Liver (tissue), 9 donors: ENCODE data around the gene INSR. TPM values are rescaled to one million over a fixed set of nuclear protein-coding genes. Genes with fewer than 3 reads are reported as not detected.

Experiments used
- DNase-seq: peaks from one replicate; pipeline ENCODE4 v3.0.0-alpha.2; 2017; ENCODE audit warnings: low spot score
- H3K27ac ChIP-seq, 2 donors: one replicate each; pipeline ENCODE4 v1.7.0; 2013; ENCODE audit warnings: inconsistent platforms in 2 of 2, low read length in 2 of 2, control low read depth in 1 of 2, low read depth in 1 of 2, mild to moderate bottlenecking in 1 of 2
- H3K27me3 ChIP-seq, 4 donors: one replicate each; pipeline versions ENCODE4 v1.6.1 to v1.7.0; 2013; ENCODE audit warnings: low read length in 3 of 4, inconsistent platforms in 1 of 4, mild to moderate bottlenecking in 1 of 4, moderate library complexity in 1 of 4; ENCODE audit not compliant: control insufficient read depth in 4 of 4, insufficient read depth in 4 of 4
- H3K36me3 ChIP-seq, 4 donors: one replicate each; pipeline versions ENCODE4 v1.6.1 to v1.7.0; 2013; ENCODE audit warnings: low read length in 3 of 4, mild to moderate bottlenecking in 3 of 4, low read depth in 1 of 4, moderate library complexity in 1 of 4; ENCODE audit not compliant: control insufficient read depth in 4 of 4, insufficient read depth in 3 of 4
- H3K4me1 ChIP-seq, 4 donors: one replicate each; pipeline versions ENCODE4 v1.6.1 to v1.7.0; 2013; ENCODE audit warnings: low read length in 3 of 4, mild to moderate bottlenecking in 3 of 4, moderate library complexity in 1 of 4; ENCODE audit not compliant: control insufficient read depth in 4 of 4, insufficient read depth in 4 of 4
- H3K4me3 ChIP-seq, 3 donors: one replicate each; pipeline versions ENCODE4 v1.6.1 to v1.7.0; 2013; ENCODE audit warnings: low read length in 3 of 3, control low read depth in 1 of 3, low read depth in 1 of 3, mild to moderate bottlenecking in 1 of 3
- H3K9ac ChIP-seq, 2 donors: one replicate each; pipeline ENCODE4 v1.7.0; 2013; ENCODE audit warnings: low read length in 2 of 2, mild to moderate bottlenecking in 2 of 2, moderate library complexity in 2 of 2, control low read depth in 1 of 2, low read depth in 1 of 2
- H3K9me3 ChIP-seq, 4 donors: one replicate each; pipeline versions ENCODE4 v1.6.1 to v1.7.0; 2013; ENCODE audit warnings: low read length in 3 of 4; ENCODE audit not compliant: control insufficient read depth in 4 of 4
- EGR1 ChIP-seq, 2 donors: IDR thresholded peaks; 2 replicates each; pipeline ENCODE4 v1.6.1; 2016 to 2018; ENCODE audit warnings: antibody characterized with exemption in 2 of 2, low read depth in 2 of 2
- FOXA1 ChIP-seq: IDR thresholded peaks from 2 replicates; pipeline ENCODE4 v1.6.1; 2016; ENCODE audit warnings: antibody characterized with exemption
- FOXA2 ChIP-seq: IDR thresholded peaks from 2 replicates; pipeline ENCODE4 v1.6.1; 2016; ENCODE audit warnings: antibody characterized with exemption
- GABPA ChIP-seq, 2 donors: IDR thresholded peaks in 1 of 2; conservative IDR thresholded peaks in 1 of 2; 2 replicates each; pipeline ENCODE4 v1.6.1; 2016; ENCODE audit warnings: antibody characterized with exemption in 2 of 2, mild to moderate bottlenecking in 1 of 2, moderate library complexity in 1 of 2
- HNF4A ChIP-seq, 2 donors: conservative IDR thresholded peaks; 2 replicates each; pipeline ENCODE4 v1.6.1; 2016; ENCODE audit warnings: antibody characterized with exemption in 2 of 2, mild to moderate bottlenecking in 2 of 2
- HNF4G ChIP-seq: IDR thresholded peaks from 2 replicates; pipeline ENCODE4 v1.6.1; 2016; ENCODE audit warnings: antibody characterized with exemption
- JUND ChIP-seq, 2 donors: IDR thresholded peaks; 2 replicates each; pipeline ENCODE4 v1.6.1; 2016; ENCODE audit warnings: antibody characterized with exemption in 2 of 2
- MAX ChIP-seq: IDR thresholded peaks from 2 replicates; pipeline ENCODE4 v1.6.1; 2016; ENCODE audit warnings: antibody characterized with exemption
- NR2F2 ChIP-seq: IDR thresholded peaks from 2 replicates; pipeline ENCODE4 v1.6.1; 2016; ENCODE audit warnings: antibody characterized with exemption
- RAD21 ChIP-seq, 2 donors: IDR thresholded peaks; 2 replicates each; pipeline ENCODE4 v1.6.1; 2016; ENCODE audit warnings: antibody characterized with exemption in 2 of 2, mild to moderate bottlenecking in 2 of 2
- REST ChIP-seq: IDR thresholded peaks from 2 replicates; pipeline ENCODE4 v1.6.1; 2016; ENCODE audit warnings: antibody characterized with exemption, mild to moderate bottlenecking
- RXRA ChIP-seq, 2 donors: IDR thresholded peaks; 2 replicates each; pipeline ENCODE4 v1.6.1; 2017 to 2018; ENCODE audit warnings: antibody characterized with exemption in 2 of 2, mild to moderate bottlenecking in 1 of 2
- SP1 ChIP-seq: IDR thresholded peaks from 2 replicates; pipeline ENCODE4 v1.6.1; 2018; ENCODE audit warnings: antibody characterized with exemption, mild to moderate bottlenecking
- TAF1 ChIP-seq: conservative IDR thresholded peaks from 2 replicates; pipeline ENCODE4 v1.6.1; 2016; ENCODE audit warnings: antibody characterized with exemption, mild to moderate bottlenecking
- YY1 ChIP-seq: IDR thresholded peaks from 2 replicates; pipeline ENCODE4 v1.6.1; 2016; ENCODE audit warnings: antibody characterized with exemption, mild to moderate bottlenecking
- WGBS: extraction: QIAGEN DNeasy Blood & Tissue Kit; methylation state at CpG from one replicate; pipeline ENCODE4 v1.1.7; 2013; 5-methylcytosine and 5-hydroxymethylcytosine counted together
- polyA plus RNA-seq, 2 donors: library from polyadenylated mRNA; stranded (reverse) in 1 of 2; unstranded in 1 of 2; fragments of 200-250 nt in 1 of 2; fragments of >200 nt in 1 of 2; fragmentation: Nextera tagmentation in 1 of 2; extraction: Ambion mirVana in 1 of 2; gene quantifications; one replicate each; pipeline versions ENCODE4 v1.2.1 to v1.2.3, GENCODE V29; 2013 to 2015
- total RNA-seq, 2 donors: library from RNA; depleted of rRNA; stranded (reverse); fragments of >200 nt; gene quantifications; one replicate each; pipeline ENCODE4 v1.2.3, GENCODE V29; 2014
- TF ChIP-seq, protein P1 (sequence below): IDR thresholded peaks from 2 replicates; pipeline ENCODE4 v1.6.1; 2016; ENCODE audit warnings: antibody characterized with exemption
- TF ChIP-seq, protein P2 (sequence below): IDR thresholded peaks from 2 replicates; pipeline ENCODE4 v1.6.1; 2016; ENCODE audit warnings: antibody characterized with exemption
- TF ChIP-seq, protein P3 (sequence below): fragments of 150-350 bp; IDR thresholded peaks from 2 replicates; pipeline ENCODE4 v1.5.1; 2017; ENCODE audit warnings: improper control_type of control experiment, low read depth, low read length; ENCODE audit not compliant: missing input control
- donor health status: healthy.
- donor health status: healthy.
- donor health status: healthy.
- donor health status: healthy.
- donor health status: healthy.

The INSR gene
- total and polyA plus RNA-seq, 4 donors = 16.5 to 97.5 (median 50.8) TPM

DNA sequence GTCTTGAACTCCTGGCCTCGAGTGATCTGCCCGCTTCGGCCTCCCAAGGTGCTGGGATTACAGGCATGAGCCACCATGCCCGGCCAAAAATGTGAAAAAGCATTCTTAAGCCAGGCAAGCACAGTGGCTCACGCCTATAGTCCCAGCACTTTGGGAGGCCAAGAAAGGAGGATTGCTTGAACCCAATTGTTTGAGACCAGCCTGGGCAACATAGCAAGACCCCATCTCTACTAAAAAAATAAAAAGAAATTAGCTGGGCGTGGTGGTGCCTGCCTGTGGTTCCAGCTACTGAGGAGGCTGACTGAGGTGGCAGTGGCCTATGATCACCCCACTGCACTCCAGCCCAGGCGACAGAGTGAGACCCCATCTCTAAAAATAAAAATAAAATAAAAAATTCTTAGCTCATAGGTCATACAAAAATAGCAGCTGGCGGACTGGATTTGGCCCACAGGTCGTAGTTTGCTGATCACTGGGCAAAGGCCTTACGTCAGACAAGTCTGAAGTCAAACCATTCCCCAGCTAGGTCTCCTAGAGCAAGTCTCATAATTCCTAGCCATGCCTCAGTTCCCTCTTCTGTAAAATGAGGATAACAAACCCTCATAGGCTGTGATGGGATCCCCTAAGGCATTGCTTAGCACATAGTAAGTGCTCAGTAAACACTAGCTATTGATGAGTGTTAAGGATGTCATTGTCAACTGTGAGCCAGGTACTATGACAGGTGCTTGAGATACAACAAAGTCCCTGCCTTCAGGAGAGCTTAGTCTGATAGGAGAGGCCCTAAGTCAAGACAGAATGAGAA is 36.0 kb downstream of the INSR start:
- no peak for DNase-seq
- H3K4me3 ChIP-seq = no peak overlapping the region
- H3K4me1 ChIP-seq = peaks cover 0 to 6% (median 3%) of the 10 kb centered on the region in 4 donors
- no peaks in the 10 kb centered on the region for H3K9me3 ChIP-seq
- H3K9ac ChIP-seq = no peak overlapping the region
- H3K27ac ChIP-seq = peak overlapping the region; percentile 64 to 79
- no peaks in the 10 kb centered on the region for H3K27me3 ChIP-seq
- TF ChIP-seq, protein P1, sequence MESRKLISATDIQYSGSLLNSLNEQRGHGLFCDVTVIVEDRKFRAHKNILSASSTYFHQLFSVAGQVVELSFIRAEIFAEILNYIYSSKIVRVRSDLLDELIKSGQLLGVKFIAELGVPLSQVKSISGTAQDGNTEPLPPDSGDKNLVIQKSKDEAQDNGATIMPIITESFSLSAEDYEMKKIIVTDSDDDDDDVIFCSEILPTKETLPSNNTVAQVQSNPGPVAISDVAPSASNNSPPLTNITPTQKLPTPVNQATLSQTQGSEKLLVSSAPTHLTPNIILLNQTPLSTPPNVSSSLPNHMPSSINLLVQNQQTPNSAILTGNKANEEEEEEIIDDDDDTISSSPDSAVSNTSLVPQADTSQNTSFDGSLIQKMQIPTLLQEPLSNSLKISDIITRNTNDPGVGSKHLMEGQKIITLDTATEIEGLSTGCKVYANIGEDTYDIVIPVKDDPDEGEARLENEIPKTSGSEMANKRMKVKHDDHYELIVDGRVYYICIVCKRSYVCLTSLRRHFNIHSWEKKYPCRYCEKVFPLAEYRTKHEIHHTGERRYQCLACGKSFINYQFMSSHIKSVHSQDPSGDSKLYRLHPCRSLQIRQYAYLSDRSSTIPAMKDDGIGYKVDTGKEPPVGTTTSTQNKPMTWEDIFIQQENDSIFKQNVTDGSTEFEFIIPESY = no peak
- peak; percentile 48 to 69 for TF ChIP-seq HNF4A (conservative IDR thresholded peaks at IDR 0.05)
- WGBS = 88% methylated on average over 10 of the region's 10 CpGs
- H3K36me3 ChIP-seq = peaks cover 0 to 5% (median under 1%) of the 10 kb centered on the region in 4 donors

- no peak overlapping the region for H3K4me3 ChIP-seq
- H3K36me3 ChIP-seq = peaks cover 0 to 1% (median under 1%) of the 10 kb centered on the region in 4 donors
- no peak for DNase-seq
- H3K9ac ChIP-seq = peak overlapping the region in 1 of 2 donors; percentile 28
- no peaks in the 10 kb centered on the region for H3K9me3 ChIP-seq
- TF ChIP-seq RXRA (IDR thresholded peaks at IDR 0.05) (peak in 1 of 2 donors; percentile 44), NR2F2 (no peak), MAX (peak; percentile 26), TAF1 (no peak), FOXA1 (no peak), HNF4G (no peak), REST (no peak), JUND (IDR thresholded peaks at IDR 0.05) (peak; percentile 73 to 98), GABPA (IDR thresholded peaks at IDR 0.05 in 1 of 2, conservative IDR thresholded peaks at IDR 0.05 in 1 of 2) (no peak), HNF4A (conservative IDR thresholded peaks at IDR 0.05) (peak in 1 of 2 donors; percentile 44), RAD21 (IDR thresholded peaks at IDR 0.05) (no peak), EGR1 (IDR thresholded peaks at IDR 0.05; ENCODE audit: low read depth in 2 of 2) (peak in 1 of 2 donors; percentile 18), YY1 (peak; percentile 16), SP1 (peak; percentile 32), FOXA2 (no peak)
- TF ChIP-seq, protein P1 = peak; percentile 33
- TF ChIP-seq, protein P2, sequence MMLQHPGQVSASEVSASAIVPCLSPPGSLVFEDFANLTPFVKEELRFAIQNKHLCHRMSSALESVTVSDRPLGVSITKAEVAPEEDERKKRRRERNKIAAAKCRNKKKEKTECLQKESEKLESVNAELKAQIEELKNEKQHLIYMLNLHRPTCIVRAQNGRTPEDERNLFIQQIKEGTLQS = peak; percentile 29
- TF ChIP-seq, protein P3, sequence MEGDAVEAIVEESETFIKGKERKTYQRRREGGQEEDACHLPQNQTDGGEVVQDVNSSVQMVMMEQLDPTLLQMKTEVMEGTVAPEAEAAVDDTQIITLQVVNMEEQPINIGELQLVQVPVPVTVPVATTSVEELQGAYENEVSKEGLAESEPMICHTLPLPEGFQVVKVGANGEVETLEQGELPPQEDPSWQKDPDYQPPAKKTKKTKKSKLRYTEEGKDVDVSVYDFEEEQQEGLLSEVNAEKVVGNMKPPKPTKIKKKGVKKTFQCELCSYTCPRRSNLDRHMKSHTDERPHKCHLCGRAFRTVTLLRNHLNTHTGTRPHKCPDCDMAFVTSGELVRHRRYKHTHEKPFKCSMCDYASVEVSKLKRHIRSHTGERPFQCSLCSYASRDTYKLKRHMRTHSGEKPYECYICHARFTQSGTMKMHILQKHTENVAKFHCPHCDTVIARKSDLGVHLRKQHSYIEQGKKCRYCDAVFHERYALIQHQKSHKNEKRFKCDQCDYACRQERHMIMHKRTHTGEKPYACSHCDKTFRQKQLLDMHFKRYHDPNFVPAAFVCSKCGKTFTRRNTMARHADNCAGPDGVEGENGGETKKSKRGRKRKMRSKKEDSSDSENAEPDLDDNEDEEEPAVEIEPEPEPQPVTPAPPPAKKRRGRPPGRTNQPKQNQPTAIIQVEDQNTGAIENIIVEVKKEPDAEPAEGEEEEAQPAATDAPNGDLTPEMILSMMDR = no peak
- peak overlapping the region; percentile 64 to 79 for H3K27ac ChIP-seq
- peaks cover 0 to 6% (median 3%) of the 10 kb centered on the region in 4 donors for H3K4me1 ChIP-seq
- H3K27me3 ChIP-seq = no peaks in the 10 kb centered on the region
- WGBS = 51% methylated on average over 17 of the region's 17 CpGs
Observed at GRCh38 chr19:7257148-7258040, 36.8 kb downstream of the INSR start.
